Measurements from ENCODE around the gene ADAMTS2.

Gene ADAMTS2

GRCh38 chr5:179237770-179238627, 107.3 kb downstream of the ADAMTS2 start:
- Histone ChIP-seq H3F3A (ENCODE audit: insufficient read depth, low read length) (no peaks in the 10 kb centered on the region), H4K20me1 (ENCODE audit: insufficient read depth, low read length) (no peaks in the 10 kb centered on the region)

GRCh38 chr5:179235416-179236400, 109.6 kb downstream of the ADAMTS2 start:
- H3K9ac ChIP-seq (ENCODE audit: low read length): no peak overlapping the region
- no peaks in the 10 kb centered on the region for H3K4me1 ChIP-seq (ENCODE audit: insufficient read depth, low read length, severe bottlenecking)
- no peaks in the 10 kb centered on the region for H4K20me1 ChIP-seq (ENCODE audit: insufficient read depth, low read length)
- H3F3A ChIP-seq (ENCODE audit: insufficient read depth, low read length): no peaks in the 10 kb centered on the region
- H3K4me2 ChIP-seq (ENCODE audit: low read length): no peak overlapping the region
- H3K27ac ChIP-seq (ENCODE audit: low read depth, low read length, poor library complexity, severe bottlenecking): no peak overlapping the region
- no peak overlapping the region for H2AFZ ChIP-seq (ENCODE audit: low read length)
- TF ChIP-seq CTCF (IDR thresholded peaks at IDR 0.05; ENCODE audit: low read length) (no peak), EZH2 (IDR thresholded peaks at IDR 0.05; ENCODE audit: borderline replicate concordance, low read length) (no peak)
- no peaks in the 10 kb centered on the region for H3K79me2 ChIP-seq (ENCODE audit: insufficient read depth, low read length)
- H3K4me3 ChIP-seq (ENCODE audit: low read depth, low read length, poor library complexity, severe bottlenecking): no peak overlapping the region
- H3K9me2 ChIP-seq (ENCODE audit: low read depth, low read length): no peaks in the 10 kb centered on the region
- H3K36me3 ChIP-seq (ENCODE audit: insufficient read depth, low read length): no peaks in the 10 kb centered on the region
- 0 out of 2 replicates have a peak, but pooled peaks cover 3% of the 10 kb centered on the region for H3K27me3 ChIP-seq (ENCODE audit: insufficient read depth, low read length)
- no peaks in the 10 kb centered on the region for H3K9me3 ChIP-seq (ENCODE audit: low read length)

More at GRCh38 chr5:179237770-179238627, 107.3 kb downstream of the ADAMTS2 start:
- no peaks in the 10 kb centered on the region for H3K9me2 ChIP-seq (ENCODE audit: low read depth, low read length)
- H3K4me3 ChIP-seq (ENCODE audit: low read depth, low read length, poor library complexity, severe bottlenecking): no peak overlapping the region
- no peak for TF ChIP-seq EZH2 (IDR thresholded peaks at IDR 0.05; ENCODE audit: borderline replicate concordance, low read length)
- no peak for TF ChIP-seq CTCF (IDR thresholded peaks at IDR 0.05; ENCODE audit: low read length)
- no peak overlapping the region for H3K9ac ChIP-seq (ENCODE audit: low read length)
- no peak overlapping the region for H3K4me2 ChIP-seq (ENCODE audit: low read length)
- H3K9me3 ChIP-seq (ENCODE audit: low read length): no peaks in the 10 kb centered on the region
- no peak overlapping the region for H2AFZ ChIP-seq (ENCODE audit: low read length)
- H3K27me3 ChIP-seq (ENCODE audit: insufficient read depth, low read length): no peaks in the 10 kb centered on the region
- no peaks in the 10 kb centered on the region for H3K36me3 ChIP-seq (ENCODE audit: insufficient read depth, low read length)
- no peak overlapping the region for H3K27ac ChIP-seq (ENCODE audit: low read depth, low read length, poor library complexity, severe bottlenecking)
- H3K4me1 ChIP-seq (ENCODE audit: insufficient read depth, low read length, severe bottlenecking): no peaks in the 10 kb centered on the region
- no peaks in the 10 kb centered on the region for H3K79me2 ChIP-seq (ENCODE audit: insufficient read depth, low read length)

GRCh38 chr5:179234563-179235135, 110.6 kb downstream of the ADAMTS2 start:
- Histone ChIP-seq H3K4me3 (ENCODE audit: low read depth, low read length, poor library complexity, severe bottlenecking) (no peak overlapping the region), H3K9ac (ENCODE audit: low read length) (no peak overlapping the region), H4K20me1 (ENCODE audit: insufficient read depth, low read length) (no peaks in the 10 kb centered on the region), H3K27ac (ENCODE audit: low read depth, low read length, poor library complexity, severe bottlenecking) (no peak overlapping the region), H3K79me2 (ENCODE audit: insufficient read depth, low read length) (no peaks in the 10 kb centered on the region), H3K27me3 (ENCODE audit: insufficient read depth, low read length) (0 out of 2 replicates have a peak, but pooled peaks cover 3% of the 10 kb centered on the region), H3K9me2 (ENCODE audit: low read depth, low read length) (no peaks in the 10 kb centered on the region), H3K4me1 (ENCODE audit: insufficient read depth, low read length, severe bottlenecking) (no peaks in the 10 kb centered on the region), H3F3A (ENCODE audit: insufficient read depth, low read length) (no peaks in the 10 kb centered on the region), H3K4me2 (ENCODE audit: low read length) (no peak overlapping the region), H3K9me3 (ENCODE audit: low read length) (no peaks in the 10 kb centered on the region), H2AFZ (ENCODE audit: low read length) (no peak overlapping the region), H3K36me3 (ENCODE audit: insufficient read depth, low read length) (no peaks in the 10 kb centered on the region)
- TF ChIP-seq CTCF (IDR thresholded peaks at IDR 0.05; ENCODE audit: low read length) (no peak), EZH2 (IDR thresholded peaks at IDR 0.05; ENCODE audit: borderline replicate concordance, low read length) (no peak)

All from OCI-LY1 (cell line).